GM21576 (cell line): Measurements from ENCODE around the gene TPRN.
"Not testable (repeated sequence)": the region's sequence is repeated elsewhere in the genome, so short reads cannot be mapped to it uniquely, and the experiment has no call there.

ENCODE experiments used
- ATAC-seq: cut with Tn5 transposase; IDR thresholded peaks from one replicate; pipeline ENCODE4 v1.9.1; 2021; ENCODE audit warnings: mild to moderate bottlenecking, moderate library complexity; ENCODE audit not compliant: unreplicated experiment

Gene TPRN, protein sequence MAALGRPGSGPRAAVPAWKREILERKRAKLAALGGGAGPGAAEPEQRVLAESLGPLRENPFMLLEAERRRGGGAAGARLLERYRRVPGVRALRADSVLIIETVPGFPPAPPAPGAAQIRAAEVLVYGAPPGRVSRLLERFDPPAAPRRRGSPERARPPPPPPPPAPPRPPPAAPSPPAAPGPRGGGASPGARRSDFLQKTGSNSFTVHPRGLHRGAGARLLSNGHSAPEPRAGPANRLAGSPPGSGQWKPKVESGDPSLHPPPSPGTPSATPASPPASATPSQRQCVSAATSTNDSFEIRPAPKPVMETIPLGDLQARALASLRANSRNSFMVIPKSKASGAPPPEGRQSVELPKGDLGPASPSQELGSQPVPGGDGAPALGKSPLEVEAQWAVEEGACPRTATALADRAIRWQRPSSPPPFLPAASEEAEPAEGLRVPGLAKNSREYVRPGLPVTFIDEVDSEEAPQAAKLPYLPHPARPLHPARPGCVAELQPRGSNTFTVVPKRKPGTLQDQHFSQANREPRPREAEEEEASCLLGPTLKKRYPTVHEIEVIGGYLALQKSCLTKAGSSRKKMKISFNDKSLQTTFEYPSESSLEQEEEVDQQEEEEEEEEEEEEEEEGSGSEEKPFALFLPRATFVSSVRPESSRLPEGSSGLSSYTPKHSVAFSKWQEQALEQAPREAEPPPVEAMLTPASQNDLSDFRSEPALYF

DNA sequence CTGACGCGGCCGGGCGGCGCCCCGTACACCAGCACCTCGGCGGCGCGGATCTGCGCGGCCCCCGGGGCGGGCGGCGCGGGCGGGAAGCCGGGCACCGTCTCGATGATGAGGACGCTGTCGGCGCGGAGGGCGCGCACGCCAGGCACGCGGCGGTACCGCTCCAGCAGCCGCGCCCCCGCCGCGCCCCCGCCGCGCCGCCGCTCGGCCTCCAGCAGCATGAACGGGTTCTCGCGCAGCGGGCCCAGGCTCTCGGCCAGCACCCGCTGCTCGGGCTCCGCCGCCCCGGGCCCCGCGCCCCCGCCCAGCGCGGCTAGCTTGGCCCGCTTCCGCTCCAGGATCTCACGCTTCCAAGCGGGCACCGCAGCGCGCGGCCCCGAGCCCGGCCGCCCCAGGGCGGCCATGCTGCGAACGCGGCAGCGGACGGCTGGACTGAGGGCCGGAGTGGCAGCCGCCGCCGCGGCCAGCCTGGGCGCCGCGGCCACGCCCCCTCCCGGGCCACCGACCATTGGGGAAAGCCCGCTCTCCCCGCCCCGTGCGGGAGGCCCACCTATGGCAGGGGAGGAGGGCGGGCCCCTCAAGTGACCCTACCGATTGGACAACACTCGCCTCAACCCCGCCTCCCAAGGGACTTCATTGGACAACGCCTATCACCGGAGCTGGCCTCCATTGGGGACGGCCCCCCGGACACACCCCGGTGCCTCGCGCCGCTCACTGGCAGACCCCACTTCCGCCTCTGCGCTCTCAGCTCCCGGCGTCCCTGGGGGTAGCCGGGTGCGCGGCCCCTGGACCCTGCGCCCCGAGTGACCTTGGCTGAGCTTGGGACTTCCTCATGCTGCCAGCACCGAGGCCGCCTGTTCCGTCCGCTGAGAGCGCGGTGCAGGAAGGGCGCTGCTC, at the start of gene TPRN:
Gene TPRN (minus strand): TSS at position 431 of the 894 bp plus-strand sequence. CDS start 30 bp downstream, at position 401.
- ATAC-seq, result peak; percentile 91

DNA sequence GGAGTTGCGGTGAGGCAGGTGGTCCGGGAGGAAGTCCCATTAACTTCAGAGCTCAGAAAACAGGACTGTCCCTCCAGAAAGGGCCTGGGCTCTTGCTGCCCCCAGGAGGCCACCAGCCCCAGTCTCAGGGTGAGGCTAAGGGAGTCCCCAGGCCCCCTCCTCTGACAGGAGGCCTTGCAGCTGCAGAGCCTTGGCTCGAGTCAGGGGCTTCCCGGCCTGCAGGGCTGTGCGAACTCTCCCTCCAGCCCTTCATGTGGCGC, 47.3 kb upstream of the TPRN start:
- ATAC-seq, result no peak

DNA sequence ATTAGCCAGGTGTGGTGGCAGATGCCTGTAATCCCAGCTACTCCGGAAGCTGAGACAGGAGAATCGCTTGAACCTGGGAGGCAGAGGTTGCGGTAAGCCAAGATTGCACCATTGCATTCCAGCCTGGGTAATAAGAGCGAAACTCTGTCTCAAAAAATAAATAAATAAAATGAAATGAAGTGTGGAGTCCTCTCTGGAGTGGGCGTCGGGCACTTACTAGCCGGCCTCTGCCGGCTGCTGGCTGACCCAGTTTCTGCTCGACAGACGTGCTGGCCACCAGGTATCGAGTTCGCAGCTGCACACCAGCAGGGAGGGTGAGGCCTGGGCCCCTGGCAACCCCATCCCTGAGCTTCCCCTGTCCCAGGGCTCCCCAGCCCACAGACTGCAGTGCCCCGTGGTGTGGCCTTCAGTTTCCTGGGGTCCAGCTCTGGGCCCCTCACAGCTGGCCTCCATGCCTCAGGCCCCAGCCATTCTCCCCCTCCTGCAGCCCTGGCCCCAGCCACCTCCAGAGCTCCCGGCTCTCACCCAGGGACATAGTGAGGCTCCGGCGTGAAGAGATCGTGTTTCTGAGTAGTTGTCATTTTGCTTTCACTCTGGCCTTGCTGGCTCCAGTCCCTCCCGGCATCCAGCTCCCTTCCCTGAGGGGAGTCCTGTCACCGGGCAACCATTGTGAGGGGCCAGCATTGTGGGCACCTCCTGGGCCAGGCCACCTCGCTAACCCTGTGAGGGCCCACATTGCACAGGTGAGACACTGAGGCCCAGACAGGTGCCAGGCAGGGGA, 46.8 kb upstream of the TPRN start:
- no peak for ATAC-seq

DNA sequence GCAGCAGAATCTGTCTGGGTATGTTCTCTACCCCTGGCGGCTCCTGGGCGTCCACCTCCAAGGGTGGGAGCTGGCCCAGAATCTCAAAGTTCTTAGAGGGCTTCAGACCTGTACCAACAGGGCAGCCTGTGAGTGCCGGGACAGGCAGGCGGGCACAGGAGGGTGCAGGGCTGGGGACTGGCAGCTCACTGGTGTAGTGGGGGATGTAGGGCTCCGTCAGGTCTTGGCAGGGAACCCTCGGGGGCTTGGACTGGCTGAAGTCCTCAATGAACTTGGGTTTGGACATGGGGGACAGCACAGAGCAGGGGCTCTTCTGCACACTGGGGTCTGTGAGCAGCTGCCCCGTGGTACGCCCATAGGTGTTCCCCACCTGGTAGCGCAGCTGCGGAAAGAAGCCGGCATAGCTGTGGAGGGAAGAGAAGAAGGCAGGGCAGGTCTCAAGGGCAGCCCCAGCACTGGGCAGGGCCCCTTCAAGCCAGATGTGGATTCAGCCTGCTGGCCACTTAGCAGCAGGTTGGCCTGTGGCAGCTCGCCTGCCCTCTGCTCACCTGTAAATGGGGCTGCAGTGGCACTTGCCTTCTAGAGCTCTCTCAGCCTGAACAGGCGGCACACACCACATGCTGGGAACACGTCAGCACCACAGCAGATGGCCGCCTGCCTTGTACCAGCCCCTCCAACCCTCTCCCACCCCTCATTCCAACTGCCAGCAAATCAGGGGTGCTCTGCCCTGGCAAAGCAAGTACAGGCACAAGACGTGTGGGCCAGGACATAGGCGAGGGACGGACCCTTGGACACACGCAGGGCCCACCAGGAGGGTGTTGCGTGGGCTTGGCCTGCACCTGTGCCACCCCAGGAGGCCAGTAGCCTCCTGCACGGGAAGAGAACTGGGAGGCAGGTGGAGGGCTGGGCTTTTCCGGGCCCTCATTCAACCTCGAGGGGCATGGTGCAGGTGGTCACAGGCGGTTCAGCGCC, 45.2 kb upstream of the TPRN start:
- ATAC-seq, result no peak

DNA sequence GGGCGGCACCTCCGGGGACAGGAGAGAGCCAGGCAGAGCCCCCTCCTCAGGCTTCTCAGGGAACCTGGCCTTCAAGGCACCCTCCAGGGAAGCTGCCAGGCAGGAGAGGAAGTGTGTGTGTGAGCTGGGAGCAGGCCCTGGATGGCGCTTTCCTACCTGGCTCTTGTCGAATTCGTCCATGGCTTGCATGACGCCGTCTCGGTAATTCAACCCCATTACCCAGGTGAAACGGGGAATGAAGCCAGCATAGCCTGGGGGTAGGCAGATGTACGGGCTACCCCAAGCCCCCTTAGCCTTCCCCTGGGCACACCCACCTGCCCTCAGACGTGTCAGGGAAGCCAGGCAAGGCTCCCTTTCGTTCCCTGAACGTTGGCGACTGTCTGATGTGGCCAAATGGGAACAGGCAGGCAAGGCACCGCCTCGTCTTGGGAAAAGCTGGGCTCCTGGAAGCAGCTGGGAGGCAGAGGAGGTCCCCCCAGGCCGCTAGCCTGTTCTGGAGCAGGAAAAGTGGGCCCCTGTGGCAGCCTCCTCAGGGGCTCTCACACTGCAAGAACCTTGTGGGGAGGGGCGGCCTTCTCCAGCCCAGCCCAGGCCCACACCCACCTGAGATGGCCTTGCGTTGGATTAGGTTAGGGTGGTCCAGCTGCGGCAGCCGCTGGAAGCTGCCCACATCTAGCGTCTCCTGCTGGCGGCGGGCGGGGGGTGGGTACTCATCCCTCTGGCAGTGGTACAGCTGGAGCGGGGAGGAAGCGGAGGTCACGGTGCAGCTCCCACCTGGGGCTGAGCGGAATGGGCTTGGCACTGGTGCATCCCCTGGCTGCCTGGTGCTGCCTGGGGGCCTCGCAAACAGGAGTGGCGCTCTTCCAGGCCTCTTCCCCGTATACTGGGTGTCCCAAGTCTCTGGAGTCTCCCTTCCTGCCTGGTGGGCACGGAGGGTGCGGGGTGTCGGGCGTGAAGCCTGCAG, 44.2 kb upstream of the TPRN start:
- ATAC-seq, result no peak

DNA sequence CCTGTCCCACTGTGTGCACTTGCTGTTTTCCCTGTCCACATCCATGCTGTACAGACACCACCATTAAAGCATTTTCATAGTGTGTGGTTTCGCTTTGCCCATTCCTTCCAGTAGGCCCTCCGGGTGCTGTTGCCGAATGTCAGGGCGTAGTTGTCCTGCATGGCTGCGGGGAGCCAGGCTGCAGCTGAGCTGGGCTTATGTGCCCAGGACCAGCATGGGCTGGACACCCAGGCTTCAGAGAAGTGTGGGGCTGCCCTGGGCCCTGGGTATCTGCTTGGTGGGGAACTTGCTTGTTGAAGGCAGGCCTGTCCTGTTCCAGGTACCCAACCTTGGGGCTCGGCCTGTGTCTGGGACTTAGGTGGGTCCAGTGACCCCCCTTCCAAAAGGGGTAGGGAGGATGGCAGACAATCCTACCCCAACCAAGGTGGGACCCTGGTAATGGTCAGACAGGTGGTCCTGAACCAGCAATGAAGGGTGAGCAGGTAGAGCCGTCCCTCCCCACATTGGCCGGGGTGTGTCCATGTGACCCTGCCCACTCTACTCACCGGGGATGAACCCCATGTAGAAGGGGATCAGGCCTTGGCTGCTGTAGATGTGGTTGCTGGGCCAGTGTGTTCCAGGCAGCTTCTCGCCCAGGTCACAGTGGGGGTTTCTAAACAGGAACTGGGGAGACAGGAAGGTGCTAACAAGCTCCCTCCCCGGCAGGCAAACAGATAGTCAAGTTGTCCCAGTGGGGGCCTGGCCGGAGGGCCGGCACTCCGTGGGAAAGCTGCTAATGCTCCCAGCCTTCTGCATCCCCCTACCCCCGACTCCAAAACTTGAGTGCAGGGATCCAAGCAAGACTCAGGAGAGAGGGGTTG, 43.3 kb upstream of the TPRN start:
- no peak for ATAC-seq

DNA sequence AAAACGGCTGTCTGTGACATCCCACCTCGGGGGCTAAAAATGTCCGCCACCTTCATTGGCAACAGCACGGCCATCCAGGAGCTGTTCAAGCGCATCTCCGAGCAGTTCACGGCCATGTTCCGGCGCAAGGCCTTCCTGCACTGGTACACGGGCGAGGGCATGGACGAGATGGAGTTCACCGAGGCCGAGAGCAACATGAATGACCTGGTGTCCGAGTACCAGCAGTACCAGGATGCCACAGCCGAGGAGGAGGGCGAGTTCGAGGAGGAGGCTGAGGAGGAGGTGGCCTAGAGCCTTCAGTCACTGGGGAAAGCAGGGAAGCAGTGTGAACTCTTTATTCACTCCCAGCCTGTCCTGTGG, 42.7 kb upstream of the TPRN start:
- ATAC-seq, result not testable (repeated sequence)

DNA sequence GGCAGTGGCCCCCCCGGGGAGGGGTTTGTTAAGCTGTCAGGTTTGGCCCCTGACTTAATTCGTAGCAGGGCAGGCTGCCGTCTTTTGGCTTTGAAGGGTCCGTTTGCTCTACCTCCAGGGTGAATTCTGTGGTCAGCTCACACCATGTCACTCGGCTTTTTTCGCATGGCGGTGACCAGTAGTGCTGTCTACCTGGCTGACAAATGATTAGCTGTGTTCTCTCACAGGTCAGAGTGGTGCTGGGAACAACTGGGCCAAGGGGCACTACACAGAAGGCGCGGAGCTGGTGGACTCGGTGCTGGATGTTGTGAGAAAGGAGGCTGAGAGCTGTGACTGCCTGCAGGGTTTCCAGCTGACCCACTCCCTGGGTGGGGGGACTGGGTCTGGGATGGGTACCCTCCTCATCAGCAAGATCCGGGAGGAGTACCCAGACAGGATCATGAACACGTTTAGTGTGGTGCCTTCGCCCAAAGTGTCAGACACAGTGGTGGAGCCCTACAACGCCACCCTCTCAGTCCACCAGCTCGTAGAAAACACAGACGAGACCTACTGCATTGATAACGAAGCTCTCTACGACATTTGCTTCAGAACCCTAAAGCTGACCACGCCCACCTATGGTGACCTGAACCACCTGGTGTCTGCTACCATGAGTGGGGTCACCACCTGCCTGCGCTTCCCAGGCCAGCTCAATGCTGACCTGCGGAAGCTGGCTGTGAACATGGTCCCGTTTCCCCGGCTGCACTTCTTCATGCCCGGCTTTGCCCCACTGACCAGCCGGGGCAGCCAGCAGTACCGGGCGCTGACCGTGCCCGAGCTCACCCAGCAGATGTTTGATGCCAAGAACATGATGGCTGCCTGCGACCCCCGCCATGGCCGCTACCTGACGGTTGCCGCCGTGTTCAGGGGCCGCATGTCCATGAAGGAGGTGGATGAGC, 42.0 kb upstream of the TPRN start:
- no peak for ATAC-seq

DNA sequence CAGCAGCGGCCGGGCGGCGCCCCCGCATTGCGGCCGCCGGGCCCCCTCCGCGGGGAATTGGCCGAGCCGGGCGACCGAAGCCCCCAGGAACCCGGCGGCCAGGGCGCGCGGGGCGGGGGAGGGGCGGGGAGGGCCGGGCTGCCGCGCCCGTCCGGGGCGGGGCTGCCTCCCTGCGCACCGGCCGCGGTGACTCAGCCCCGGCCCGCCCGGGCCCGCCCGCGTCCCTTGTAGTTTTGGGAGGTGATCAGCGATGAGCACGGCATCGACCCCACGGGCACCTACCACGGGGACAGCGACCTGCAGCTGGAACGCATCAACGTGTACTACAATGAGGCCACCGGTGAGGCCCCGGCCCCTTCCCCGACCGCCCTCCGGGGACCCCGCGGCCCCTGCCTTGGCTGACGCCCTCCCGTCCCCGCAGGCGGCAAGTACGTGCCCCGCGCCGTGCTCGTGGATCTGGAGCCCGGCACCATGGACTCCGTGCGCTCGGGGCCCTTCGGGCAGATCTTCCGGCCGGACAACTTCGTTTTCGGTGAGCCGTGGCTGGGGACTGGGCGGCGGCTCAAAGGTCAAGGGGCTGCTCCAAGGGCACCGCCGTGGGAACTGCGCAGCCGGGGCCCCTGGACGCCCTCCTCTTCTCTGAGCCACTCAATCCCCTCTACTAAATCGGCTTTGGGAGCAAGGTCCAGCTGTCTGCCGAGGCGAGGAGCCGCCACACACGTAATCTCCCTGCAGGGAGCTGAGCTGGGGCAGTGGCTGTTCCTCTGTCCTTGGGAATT, 41.1 kb upstream of the TPRN start:
- peak; percentile 9 for ATAC-seq

DNA sequence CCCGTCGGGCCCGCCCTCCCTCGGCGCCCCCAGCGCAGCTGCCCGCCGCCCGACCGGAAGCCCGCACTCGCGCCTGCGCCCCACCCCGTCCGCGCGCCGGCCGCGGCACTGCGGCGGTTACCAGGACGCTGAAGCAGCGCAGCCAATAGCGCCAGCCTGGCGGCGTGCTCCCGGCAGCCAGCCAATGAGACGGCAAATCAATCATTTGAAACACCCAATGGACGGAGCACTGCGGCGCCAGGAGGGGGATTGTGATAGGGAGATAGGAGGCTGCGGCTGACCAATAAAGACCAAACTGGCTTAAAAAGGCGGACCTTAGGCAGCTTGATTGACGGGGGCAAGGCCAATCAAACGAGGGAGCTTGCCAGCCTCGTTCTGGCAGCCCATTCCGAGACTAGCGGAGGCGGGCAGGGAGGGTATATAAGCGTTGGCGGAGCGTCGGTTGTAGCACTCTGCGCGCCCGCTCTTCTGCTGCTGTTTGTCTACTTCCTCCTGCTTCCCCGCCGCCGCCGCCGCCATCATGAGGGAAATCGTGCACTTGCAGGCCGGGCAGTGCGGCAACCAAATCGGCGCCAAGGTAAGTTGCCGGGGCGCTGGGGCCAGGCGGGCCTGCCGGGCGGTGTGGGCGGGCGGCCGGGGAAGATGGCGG, 40.4 kb upstream of the TPRN start, which contains the start of gene TUBB4B:
Gene TUBB4B (plus strand): TSS at position 447 of the 649 bp plus-strand sequence. CDS start 74 bp downstream, at position 521.
- peak; percentile 76 for ATAC-seq

DNA sequence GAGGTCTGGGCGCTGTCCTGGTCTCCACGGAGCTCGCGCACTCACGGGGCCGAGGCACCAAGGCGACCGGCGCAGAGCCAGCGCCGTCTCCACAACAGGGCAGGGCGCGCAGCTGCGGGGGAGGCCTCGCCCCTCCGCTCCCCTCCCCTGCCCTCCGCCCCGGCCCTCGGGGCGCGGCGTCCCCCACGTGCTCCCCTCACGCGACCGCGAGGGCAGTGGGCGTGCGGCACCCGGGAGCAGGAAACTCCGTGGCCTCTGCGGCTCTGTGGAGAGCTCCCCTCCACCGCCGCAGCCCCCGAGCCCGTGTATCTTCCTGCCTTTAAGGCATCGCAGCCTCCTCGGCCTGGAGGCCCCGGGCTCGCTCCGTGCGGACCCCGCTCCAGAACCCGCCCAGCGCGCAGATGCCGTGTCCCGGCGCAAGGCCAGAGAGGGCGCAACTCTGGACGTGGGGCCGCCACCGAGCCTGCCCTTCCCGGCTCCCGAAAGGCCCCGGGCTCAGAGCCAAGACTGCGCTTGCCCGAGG, 39.8 kb upstream of the TPRN start:
- peak; percentile 17 for ATAC-seq

DNA sequence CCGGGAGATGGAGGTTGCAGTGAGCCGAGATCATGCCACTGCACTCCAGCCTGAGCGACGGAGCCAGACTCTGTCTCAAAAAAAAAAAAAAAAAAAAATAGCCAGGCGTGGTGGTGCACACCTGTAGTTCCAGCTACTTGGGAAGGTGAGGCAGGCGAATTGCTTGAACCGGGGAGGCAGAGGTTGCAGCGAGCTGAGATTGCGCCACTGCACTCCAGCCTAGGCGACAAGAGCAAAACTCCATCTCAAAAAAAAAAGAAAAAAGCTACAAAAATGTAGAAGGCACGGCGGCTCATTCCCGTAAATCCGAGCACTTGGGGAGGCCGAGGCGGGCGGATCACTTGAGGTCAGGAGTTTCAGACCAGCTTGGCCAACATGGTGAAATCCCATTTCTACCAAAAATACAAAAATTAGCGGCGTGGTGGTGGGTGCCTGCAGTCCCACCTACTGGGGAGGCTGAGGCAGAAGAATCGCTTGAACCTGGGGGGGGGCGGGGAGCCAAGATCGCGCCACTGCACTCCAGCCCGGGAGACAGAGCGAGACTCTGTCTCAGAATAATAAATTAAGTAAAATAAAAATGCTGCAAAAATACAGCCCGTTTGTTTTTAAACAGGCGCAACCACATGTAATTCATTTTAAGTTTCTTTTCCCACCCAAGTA, 39.1 kb upstream of the TPRN start:
- ATAC-seq, result not testable (repeated sequence)

DNA sequence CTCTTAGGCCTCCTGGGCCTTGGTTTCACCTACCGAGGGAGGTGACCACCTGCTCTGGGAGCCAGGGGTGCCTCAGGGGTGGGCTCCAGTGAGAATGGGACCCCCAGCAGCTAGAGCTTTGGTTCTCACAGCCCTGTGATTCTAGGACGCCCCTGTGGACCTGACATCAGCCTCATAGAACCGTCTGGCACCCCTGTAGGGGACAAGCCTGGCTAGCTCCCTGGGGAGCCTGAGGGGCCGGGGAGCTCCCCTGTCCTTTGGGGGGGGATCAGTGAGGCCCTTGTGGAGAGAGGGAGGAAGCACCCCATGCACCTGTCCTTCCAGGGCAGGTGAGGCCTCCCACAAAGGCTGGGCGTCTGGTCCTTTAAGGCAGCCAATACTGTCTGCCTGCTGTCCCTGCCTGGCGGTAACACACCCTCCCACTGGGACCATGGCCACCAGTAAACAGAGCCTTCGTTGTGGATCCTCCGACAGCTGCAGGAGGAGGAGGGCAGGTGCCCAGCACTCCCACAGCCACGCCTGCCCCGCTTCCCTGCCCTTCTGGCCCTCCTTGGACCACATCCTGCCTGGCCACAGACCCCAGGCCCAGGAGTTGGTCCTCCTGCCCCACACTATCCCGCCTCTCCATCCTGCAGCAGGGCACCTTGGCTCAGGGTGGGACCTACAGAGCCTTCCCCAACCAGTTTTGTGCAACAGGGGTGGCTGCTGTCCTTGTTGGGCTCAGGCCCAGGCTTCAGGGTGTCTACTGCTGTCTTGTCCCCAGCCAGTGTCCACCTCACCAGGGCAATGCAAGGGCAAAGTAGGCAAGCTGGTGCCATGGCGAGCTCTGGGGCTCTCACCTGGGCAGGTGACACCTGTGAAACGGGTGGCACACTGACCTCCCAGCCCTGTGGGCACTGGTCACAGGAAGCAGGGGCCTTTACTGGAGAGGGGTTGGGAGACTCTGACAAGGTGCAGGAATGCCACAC, 37.5 kb upstream of the TPRN start:
- ATAC-seq, result no peak
